ENCODE measurements around the gene NRIP1. TPM values are rescaled to one million over a fixed set of nuclear protein-coding genes. Genes with fewer than 3 reads are reported as not detected.

NRIP1 gene, protein sequence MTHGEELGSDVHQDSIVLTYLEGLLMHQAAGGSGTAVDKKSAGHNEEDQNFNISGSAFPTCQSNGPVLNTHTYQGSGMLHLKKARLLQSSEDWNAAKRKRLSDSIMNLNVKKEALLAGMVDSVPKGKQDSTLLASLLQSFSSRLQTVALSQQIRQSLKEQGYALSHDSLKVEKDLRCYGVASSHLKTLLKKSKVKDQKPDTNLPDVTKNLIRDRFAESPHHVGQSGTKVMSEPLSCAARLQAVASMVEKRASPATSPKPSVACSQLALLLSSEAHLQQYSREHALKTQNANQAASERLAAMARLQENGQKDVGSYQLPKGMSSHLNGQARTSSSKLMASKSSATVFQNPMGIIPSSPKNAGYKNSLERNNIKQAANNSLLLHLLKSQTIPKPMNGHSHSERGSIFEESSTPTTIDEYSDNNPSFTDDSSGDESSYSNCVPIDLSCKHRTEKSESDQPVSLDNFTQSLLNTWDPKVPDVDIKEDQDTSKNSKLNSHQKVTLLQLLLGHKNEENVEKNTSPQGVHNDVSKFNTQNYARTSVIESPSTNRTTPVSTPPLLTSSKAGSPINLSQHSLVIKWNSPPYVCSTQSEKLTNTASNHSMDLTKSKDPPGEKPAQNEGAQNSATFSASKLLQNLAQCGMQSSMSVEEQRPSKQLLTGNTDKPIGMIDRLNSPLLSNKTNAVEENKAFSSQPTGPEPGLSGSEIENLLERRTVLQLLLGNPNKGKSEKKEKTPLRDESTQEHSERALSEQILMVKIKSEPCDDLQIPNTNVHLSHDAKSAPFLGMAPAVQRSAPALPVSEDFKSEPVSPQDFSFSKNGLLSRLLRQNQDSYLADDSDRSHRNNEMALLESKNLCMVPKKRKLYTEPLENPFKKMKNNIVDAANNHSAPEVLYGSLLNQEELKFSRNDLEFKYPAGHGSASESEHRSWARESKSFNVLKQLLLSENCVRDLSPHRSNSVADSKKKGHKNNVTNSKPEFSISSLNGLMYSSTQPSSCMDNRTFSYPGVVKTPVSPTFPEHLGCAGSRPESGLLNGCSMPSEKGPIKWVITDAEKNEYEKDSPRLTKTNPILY (N-terminal part only)
- 7.5 and 7.6 TPM in 2 replicates for total RNA-seq

DNA sequence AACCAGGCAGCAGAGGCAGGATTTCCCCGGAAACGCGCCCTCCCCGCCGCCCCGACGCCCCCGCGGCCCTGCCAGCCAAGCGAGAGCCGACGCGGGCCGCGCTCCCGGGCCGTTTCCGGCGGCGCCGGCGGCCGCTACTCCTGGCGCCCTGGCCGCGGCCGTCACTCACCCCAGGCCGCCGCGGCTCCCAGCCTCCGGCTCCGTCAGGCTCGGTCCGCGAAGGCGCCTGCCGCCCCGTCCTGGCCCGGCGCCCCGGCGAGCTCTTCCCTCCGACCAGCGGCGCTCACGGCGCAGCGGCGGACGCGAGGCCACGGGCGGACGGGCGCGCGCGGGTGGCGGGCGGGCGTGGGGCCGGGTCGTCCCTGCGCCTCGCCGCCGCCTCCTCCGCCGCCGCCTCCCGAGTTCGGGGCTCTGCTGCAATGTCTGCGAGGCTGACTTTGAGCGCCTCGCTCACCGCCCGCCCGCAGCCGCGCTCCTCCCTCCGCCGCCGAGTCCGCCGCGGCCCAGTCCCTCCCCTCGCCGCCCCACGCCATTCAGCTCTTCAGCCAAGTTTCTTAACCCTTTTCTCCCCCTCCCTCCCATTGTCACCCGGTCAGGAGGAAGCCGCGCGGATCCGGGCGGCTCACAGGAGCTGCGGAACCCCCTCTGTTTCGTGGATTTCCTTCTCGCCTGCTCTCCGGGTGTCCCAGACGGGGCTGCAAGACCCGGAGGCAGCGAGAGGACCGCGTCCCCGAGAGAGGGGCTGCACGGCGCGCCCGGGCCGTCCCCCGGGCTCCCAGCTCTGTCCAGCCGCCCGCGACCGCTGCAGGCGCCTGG lies at the start of gene NRIP1:
Gene NRIP1 (minus strand): TSS at position 425 of the 816 bp plus-strand sequence. CDS start 96,808 bp downstream, outside the sequence.
- intact Hi-C loops (cut with micrococcal nuclease) = loop anchor here (1.0 to 10.0 kb wide), 7 partner anchors 60 to 760 kb away; partner anchors contain the start of gene HSPA13

DNA sequence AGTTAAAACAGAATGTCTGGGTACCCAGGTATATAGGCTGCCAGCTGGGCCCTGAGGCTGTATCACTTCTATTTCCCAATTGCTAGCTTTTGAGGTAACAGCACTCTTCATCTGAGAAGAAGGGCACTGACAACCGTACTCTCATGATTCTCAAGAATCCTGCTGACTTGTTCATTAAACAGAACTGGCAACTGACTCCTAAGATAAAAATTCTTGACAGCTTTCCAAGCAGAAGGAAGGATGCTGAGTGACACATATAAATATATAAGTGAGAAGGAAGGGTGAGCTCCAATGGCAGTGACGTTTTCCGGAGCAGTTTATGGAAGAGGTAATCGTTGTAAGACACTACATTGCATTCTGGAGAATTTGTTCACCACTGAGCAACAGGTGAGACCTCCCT lies 48.1 kb upstream of the NRIP1 start:
- intact Hi-C loops (cut with micrococcal nuclease) = no loop called here

DNA sequence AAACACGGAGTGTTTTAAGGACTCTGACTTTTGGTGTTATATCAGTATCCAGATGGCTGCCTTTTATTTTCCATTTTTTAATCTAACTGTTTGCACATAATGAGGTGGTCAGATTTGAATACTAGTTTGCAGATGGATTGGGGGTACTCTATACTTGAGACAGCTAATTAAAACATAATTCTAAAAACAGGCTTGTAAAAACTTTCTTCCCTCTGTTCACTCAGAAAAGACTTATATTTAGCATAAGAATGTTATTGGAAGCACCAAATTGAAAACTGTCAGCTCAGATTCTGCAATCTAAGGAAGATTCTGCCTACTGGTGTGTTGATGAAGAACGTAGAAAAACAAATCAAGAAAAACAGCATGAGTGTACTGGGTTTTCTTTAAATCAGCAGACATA lies 44.0 kb upstream of the NRIP1 start:
- intact Hi-C loops (cut with micrococcal nuclease) = no loop called here

DNA sequence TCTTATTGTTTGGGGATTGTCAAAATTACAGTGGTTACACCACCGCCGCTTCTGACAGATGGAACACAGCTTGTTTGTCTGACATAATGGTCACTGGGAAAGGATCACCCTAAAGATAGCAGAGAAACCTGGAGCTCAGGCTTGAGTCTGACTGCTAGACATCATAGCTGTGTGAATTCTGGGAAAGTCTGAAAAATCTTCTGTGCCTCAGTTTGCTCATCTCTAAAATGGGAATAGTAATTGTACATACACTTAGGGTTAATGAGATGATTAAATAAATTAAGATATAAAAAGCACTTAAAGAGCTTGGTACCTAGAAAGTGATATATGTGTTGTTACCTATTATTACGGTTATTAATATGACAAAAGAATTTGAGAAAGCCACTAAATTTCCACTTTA lies 39.7 kb upstream of the NRIP1 start:
- intact Hi-C loops (cut with micrococcal nuclease) = no loop called here

DNA sequence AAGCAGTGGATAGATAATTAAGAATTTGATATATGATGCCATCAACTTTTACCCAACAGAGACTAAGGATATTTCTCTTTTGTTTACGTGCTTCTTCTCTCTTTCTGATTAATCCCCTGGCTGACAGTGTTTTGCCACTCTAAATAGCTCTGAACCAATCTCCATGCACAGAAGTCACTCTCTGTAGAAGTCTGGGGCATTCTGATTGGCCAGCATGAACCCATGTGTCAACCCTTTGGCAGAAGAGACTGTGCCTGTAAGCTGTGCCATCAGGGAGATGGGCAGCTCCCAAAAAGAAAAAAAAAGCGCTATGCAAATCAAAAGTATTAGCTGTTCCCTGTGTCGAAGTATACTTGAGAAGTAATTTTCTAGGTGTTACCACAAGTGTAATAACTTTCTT lies 34.1 kb upstream of the NRIP1 start:
- intact Hi-C loops (cut with micrococcal nuclease) = no loop called here

DNA sequence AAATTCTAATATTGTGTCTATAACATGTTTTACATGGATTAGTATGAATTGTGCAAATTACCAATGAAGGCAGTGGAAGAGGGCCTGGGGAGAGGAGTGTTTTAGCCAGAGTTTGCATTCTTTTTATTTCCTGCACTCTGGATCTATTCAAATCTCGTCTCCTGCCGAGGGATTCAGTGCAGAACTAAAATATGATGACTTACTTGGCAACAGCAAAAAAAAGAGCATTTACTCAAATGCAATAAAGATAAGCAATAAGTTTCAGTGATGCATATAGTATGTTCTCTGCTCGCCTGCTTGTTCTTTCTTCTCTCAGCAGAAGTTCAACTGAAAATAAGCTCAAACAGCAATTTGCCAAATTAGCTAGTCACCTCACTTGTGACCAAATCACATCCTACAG lies 33.4 kb upstream of the NRIP1 start:
- intact Hi-C loops (cut with micrococcal nuclease) = no loop called here

DNA sequence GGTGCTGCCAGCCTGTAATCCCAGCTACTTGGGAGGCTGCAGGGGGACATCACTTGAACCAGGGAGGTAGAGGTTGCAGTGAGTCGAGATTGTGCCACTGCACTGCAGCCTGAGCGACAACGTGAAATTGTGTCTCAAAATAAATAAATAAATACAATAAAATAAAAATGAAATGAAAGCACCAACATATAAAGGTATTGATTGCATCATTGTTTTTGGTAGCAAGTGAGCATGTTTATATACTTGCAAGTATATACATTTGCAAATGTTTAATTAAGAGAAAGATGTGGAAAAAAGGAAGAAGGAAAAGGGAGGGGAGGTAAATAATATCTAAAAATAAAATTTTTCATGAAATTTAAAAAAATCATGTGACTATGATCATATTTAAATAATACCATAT lies 32.8 kb upstream of the NRIP1 start:
- intact Hi-C loops (cut with micrococcal nuclease) = no loop called here

DNA sequence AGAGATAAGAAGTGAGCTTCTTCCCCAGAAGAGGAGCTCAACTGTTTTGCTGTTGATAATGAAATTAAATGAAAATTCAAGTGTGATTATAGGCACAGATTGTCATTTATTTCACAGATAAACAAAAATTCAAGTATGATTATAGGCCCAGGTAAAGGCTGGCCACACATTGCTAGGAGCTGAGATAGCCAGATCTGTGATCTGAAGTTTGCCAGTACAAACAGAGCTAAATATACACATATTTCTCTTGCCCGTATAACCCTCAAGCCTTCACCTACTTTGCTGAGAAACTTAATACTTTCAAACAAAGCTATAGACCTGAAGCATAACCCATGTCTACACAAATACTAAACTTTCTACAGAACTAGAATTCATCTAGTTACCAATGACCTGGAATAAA lies 31.3 kb upstream of the NRIP1 start:
- intact Hi-C loops (cut with micrococcal nuclease) = no loop called here

DNA sequence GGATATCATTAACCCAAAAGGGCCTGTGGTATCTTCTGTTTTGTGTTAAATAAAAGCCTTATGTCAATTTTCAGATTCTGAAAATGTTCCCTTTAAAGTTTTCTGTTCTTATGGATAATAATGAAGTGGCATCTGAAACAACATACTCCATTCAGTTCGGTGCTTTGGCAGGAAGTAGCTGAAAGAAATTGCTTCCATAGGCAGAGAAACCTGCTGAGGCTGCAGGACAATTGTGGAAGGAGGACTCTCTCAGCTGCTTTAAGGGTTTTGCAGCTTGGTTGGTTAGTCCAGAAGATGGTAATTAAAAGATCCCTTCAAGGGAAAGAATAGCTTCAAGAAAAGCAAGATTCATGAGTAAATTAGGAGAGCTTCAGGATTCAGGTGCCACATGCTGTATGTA lies 30.5 kb upstream of the NRIP1 start:
- intact Hi-C loops (cut with micrococcal nuclease) = no loop called here

DNA sequence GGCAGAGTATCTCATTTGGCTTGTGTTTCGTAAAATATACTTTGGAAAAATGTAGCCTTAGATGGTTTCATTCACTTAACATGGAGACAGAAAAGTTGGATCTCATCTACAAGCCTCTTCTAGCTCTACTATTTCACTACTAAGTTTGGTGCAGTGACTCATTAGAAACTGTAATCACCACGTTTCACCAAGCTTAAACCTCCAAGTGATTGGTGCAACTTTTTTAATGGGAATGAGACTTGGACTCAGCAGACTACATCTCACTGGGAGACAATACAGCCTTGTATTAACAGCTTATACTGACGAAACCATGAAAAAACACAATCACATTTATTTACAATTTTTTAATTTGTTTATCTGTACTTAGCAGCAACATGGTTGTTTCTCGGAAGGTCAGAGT lies 29.9 kb upstream of the NRIP1 start:
- intact Hi-C loops (cut with micrococcal nuclease) = no loop called here

DNA sequence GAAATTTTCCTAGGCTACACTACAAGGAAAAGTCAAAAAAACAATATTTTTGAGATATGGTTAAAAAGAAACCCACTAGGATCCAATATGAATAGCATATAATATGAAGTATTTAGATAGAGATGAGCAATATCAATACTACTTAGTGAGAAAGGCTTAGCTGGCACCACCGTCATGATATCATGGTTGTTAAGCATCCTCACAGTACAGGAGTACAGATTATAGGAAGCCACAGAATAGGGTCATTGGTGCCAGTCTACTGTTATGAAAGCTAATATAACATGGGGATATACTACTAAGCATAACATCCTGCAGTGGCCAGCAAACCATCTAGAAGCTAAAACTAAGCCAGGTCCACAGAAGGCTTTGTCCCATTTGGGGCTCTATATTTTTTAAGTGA lies 28.4 kb upstream of the NRIP1 start:
- intact Hi-C loops (cut with micrococcal nuclease) = no loop called here

DNA sequence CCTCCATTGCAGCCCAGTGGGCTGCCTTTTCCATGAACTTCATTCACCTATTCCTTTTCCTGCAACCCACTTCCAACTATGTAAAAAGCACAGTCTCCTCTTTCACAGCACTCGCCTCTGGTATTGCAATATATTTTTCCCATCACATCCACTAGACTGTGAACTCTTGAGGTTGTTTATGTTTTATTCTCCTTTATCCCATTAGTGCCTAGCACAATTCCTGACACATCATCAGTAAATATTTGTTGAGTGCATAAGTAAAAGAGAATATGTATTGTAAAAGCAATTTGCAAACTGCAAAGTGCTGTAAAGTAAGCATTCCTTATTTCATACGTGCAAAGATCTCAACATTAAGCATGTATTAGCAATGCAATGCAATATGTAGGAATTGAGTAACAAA lies 27.9 kb upstream of the NRIP1 start:
- intact Hi-C loops (cut with micrococcal nuclease) = no loop called here

DNA sequence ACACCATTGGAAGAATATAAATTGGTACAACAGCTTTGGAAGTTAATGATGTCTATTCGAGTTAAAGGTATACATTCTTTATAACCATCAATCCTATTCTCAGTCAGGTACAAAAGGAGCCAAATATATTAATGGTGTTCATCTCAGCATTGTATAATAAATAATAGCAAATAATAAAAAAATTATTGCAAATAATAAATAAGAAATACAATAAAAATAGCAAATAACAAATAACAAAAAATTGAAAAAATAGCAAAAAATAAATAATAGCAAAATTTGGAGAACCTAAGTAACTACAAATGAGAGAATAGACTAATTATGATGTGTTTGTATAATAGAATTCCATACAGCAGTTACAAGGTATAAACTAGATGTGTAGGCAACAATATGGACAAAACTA lies 25.6 kb upstream of the NRIP1 start:
- intact Hi-C loops (cut with micrococcal nuclease) = no loop called here

DNA sequence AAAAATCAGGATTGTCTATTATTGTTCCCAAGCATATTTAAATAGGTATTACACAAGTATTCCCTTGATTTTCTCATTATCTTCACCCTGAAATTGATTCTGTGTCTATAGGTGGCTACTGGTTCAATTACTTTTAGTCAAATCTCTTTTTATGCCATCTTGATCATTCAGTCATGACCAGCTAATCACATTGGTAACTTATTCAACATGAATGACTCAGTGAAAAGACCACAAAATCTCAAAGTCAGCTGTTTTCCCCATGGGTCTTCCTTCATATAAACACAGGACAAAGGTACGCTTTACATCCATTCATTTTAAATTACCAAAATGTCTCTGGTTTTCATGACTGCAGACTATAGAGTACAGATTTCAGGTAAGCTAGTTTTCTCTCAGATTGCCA lies 23.7 kb upstream of the NRIP1 start:
- intact Hi-C loops (cut with micrococcal nuclease) = no loop called here

DNA sequence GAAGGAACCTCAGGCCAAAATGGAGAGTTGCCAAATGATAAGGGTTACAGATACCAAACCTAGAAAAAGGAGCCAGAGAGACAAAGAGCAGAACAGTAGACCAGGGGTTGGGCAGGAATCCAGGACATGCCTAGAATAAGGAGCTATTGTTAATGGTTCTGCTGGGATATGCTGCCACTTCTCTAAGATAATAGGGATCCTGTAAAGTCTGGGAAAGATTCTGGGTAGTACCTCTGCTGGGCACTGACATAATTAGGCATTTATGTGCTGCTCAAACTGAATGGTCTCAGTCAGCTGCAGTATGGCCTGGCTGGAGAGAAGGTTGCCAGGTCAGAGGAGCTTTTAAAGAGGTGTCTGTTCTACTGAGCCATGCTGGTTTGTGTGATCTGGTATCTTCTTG lies 19.9 kb upstream of the NRIP1 start:
- intact Hi-C loops (cut with micrococcal nuclease) = no loop called here

DNA sequence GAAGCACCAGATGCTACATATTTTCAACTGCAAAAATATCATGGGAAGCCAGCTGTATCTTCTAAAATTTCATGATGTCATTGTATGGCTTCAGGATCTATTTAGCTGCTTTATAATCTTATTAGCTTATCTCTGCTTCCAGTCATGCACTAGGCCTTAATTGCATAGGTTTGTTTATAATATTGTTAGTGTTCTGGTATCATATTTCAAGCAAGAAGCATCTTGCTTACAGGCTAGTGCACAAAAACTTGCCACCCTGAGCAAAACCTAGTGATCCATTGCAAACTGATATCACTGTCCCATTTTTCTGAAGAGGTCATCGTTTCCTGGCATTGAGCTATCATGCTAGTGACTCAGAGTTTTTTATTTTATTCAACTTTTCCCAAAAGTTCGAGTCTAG lies 15.7 kb upstream of the NRIP1 start:
- intact Hi-C loops (cut with micrococcal nuclease) = no loop called here

DNA sequence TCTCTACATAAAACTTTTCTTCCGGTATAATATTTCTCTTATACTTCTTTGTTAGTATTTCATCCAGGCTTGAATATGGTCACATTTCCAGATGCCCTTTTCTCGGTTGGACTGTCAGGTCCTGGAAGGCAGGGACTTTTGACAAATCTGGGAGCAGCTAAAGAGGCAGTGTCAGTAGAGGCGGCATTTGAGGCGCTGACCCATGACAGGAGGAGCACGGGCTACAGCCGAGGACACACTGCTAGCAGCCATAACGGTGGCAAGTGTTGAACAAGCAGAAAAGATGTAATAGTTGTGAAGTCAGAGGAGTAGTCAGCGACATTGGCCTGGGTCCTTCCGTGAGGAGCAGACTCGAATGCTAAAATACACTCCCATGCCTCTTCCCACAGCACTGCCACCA lies 14.5 kb upstream of the NRIP1 start:
- intact Hi-C loops (cut with micrococcal nuclease) = no loop called here

DNA sequence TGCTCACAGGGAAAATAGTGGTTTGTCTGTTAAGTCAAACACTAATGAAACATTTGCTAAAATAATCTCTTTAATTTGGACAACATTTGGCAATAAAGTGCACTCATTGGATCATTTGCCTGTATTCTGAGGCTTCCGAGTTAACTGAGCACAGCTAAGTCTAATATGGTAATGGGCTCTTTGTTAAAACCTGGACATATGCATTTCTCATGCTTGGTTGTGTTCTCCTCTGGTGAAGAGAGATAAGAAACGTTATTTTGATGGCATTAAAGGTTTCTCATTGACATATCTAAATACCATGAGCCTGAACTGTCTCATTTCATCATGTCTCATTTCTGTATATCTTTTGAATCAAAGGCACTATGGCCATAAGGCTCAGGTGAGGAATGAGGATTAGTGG lies 13.4 kb upstream of the NRIP1 start:
- intact Hi-C loops (cut with micrococcal nuclease) = no loop called here

DNA sequence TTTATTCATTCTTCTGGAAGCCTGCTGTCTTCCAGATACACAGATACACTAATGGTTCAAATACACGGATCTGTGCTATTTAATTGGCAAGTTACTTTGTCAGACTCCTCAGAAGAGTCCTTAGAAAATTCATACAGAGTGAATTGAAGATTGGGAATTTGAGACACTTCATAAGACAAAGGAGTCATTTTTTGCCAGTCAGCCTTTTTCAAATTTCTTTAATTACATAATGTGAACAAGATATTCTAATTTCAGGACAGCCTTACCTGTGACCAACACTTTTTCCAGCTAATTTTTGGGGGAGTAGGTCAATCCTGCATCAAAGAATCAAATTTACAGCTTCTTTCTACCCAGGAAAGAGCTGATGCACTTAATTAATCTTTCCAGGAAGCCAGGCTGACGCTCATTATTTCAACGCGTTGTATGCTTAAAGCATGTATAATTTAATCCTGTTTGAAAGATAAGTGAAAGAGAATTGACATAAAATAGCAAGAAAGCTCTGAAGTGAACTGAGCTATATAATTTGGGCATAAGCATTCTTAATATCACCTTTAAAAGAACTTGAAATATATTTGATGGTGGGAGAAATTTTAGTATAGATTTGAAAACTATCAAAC lies 12.8 kb upstream of the NRIP1 start:
- intact Hi-C loops (cut with micrococcal nuclease) = no loop called here

DNA sequence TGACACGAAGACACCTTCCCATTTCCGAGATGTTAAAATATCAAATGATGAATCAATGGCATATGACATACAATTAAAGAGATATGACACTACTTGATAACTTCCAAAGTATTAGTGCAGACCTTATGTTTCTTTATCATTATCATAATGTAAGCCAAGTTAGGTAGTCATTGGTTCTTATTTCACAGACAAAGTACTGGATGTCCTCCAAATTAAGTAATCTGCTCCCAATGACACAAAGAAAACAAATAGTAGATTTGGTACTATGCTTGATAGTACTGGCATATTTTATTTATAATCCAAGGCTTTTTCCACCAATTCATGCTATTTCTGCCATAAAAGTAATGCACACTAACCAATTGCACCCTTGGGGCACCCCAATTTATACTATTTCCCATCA lies 11.9 kb upstream of the NRIP1 start:
- intact Hi-C loops (cut with micrococcal nuclease) = no loop called here

DNA sequence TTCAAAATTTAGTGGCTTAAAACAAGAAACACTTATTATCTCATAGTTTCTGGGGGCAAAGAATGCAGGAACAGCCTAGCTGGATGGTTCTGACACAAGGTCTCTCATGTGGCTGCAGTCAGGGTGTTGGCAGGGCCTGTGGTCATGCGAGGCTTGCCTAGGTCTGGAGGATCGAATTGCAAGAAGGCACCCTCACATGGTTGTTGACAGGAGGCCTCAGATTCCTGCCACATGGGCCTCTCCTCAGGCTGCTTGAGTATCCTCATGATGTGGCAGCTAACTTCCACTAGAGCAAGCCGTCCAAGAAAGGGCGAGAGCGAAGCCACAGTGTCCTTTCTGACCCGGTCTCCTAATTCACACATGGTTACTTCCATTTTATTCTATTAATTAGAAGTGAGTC lies 6.2 kb upstream of the NRIP1 start:
- intact Hi-C loops (cut with micrococcal nuclease) = no loop called here
